GM23338 (cell line): ENCODE data around the gene DEXI. TPM values are rescaled to one million over a fixed set of nuclear protein-coding genes. Genes with fewer than 3 reads are reported as not detected.

Experiments
- ATAC-seq: fragments of 200-7000 bp; cut with Tn5 transposase; 3 replicates; pipeline ENCODE4 v1.9.1; 2020
- DNase-seq: peaks from one replicate; pipeline ENCODE4 v3.0.0-alpha.2; 2015; ENCODE audit warnings: low spot score
- H2AFZ ChIP-seq: fragments of 200-600 bp; sonication (generic); 2 replicates; pipeline ENCODE4 v1.8.0; 2016; ENCODE audit warnings: antibody characterized with exemption, mild to moderate bottlenecking, moderate library complexity
- H3F3A ChIP-seq: fragments of 200-600 bp; sonication (generic); replicated peaks from 2 replicates; pipeline ENCODE4 v1.8.0; 2017; ENCODE audit warnings: antibody characterized with exemption, mixed run types, low read depth
- H3K27ac ChIP-seq: fragments of 200-600 bp; sonication (generic); 2 replicates; pipeline ENCODE4 v1.6.1; 2016; ENCODE audit warnings: low read depth
- H3K27me3 ChIP-seq: fragments of 200-600 bp; sonication (generic); 2 replicates; pipeline ENCODE4 v1.8.0; 2016; ENCODE audit warnings: mild to moderate bottlenecking, mixed run types, moderate library complexity; ENCODE audit not compliant: insufficient read depth
- H3K36me3 ChIP-seq: fragments of 200-600 bp; sonication (generic); 2 replicates; pipeline ENCODE4 v1.8.0; 2016; ENCODE audit warnings: mild to moderate bottlenecking; ENCODE audit not compliant: insufficient read depth
- H3K4me1 ChIP-seq: fragments of 200-600 bp; sonication (generic); 2 replicates; pipeline ENCODE4 v1.8.0; 2016; ENCODE audit warnings: mild to moderate bottlenecking, moderate library complexity; ENCODE audit not compliant: insufficient read depth
- H3K4me2 ChIP-seq: fragments of 200-600 bp; sonication (generic); 2 replicates; pipeline ENCODE4 v1.7.1; 2017; ENCODE audit warnings: mixed run types
- H3K4me3 ChIP-seq: fragments of 200-600 bp; sonication (generic); 2 replicates; pipeline ENCODE4 v1.6.1; 2016; ENCODE audit warnings: mixed run types
- H3K79me2 ChIP-seq: fragments of 200-600 bp; sonication (generic); replicated peaks from 2 replicates; pipeline ENCODE4 v1.8.0; 2017; ENCODE audit warnings: mild to moderate bottlenecking; ENCODE audit not compliant: insufficient read depth
- H3K9me2 ChIP-seq: fragments of 200-600 bp; sonication (generic); 2 replicates; pipeline ENCODE4 v1.8.0; 2017; ENCODE audit not compliant: insufficient read depth
- H4K20me1 ChIP-seq: fragments of 200-600 bp; sonication (generic); replicated peaks from 2 replicates; pipeline ENCODE4 v1.8.0; 2017; ENCODE audit warnings: mild to moderate bottlenecking; ENCODE audit not compliant: insufficient read depth
- H3K27ac Mint-ChIP-seq: 2 replicates; pipeline ENCODE4 v1.8.0; 2020; ENCODE audit warnings: inconsistent platforms, mild to moderate bottlenecking, moderate library complexity, mixed read lengths
- H3K27me3 Mint-ChIP-seq: 3 replicates; pipeline ENCODE4 v1.8.0; 2022; ENCODE audit warnings: low read depth, mild to moderate bottlenecking, moderate library complexity, mixed read lengths, inconsistent platforms; ENCODE audit not compliant: insufficient read depth, poor library complexity
- H3K36me3 Mint-ChIP-seq: 3 replicates; pipeline ENCODE4 v1.8.0; 2021; ENCODE audit warnings: low read depth, mild to moderate bottlenecking, inconsistent platforms, moderate library complexity, mixed read lengths
- H3K4me1 Mint-ChIP-seq: 3 replicates; pipeline ENCODE4 v1.8.0; 2020; ENCODE audit warnings: mild to moderate bottlenecking, inconsistent platforms, mixed read lengths
- H3K4me3 Mint-ChIP-seq: 3 replicates; pipeline ENCODE4 v1.8.0; 2021; ENCODE audit warnings: moderate library complexity, mild to moderate bottlenecking, inconsistent platforms, mixed read lengths
- H3K9me3 Mint-ChIP-seq: 3 replicates; pipeline ENCODE4 v1.8.0; 2020; ENCODE audit warnings: moderate library complexity, mild to moderate bottlenecking, inconsistent platforms, mixed read lengths
- CREB1 ChIP-seq: fragments of 250-450 bp; sonication (Bioruptor Pico); IDR thresholded peaks from 2 replicates; pipeline ENCODE4 v1.5.0; 2020; ENCODE audit warnings: low read depth, mild to moderate bottlenecking, moderate library complexity
- CTCF ChIP-seq, 2 experiments: fragments of 200-600 bp in 1 of 2; sonication (generic) in 1 of 2; conservative IDR thresholded peaks; 2 replicates each; pipeline versions ENCODE4 v1.5.1 to v1.6.1; 2016 to 2017; ENCODE audit warnings: antibody characterized with exemption in 2 of 2, low read depth in 2 of 2, mild to moderate bottlenecking in 2 of 2, moderate library complexity in 1 of 2
- ETS1 ChIP-seq: IDR thresholded peaks from 2 replicates; pipeline ENCODE4 v1.6.1; 2016; ENCODE audit warnings: antibody characterized with exemption
- JUNB ChIP-seq: IDR thresholded peaks from one replicate; pipeline ENCODE4 v1.6.1; 2016; ENCODE audit warnings: antibody characterized with exemption; ENCODE audit not compliant: unreplicated experiment
- NANOG ChIP-seq: IDR thresholded peaks from 2 replicates; pipeline ENCODE4 v1.6.1; 2016; ENCODE audit warnings: antibody characterized with exemption, borderline replicate concordance
- POLR2AphosphoS5 ChIP-seq: IDR thresholded peaks from 2 replicates; pipeline ENCODE4 v1.6.1; 2016; ENCODE audit warnings: antibody characterized with exemption, low read depth
- REST ChIP-seq: IDR thresholded peaks from one replicate; pipeline ENCODE4 v1.6.1; 2018; ENCODE audit warnings: antibody characterized with exemption; ENCODE audit not compliant: unreplicated experiment
- STAT1 ChIP-seq: IDR thresholded peaks from one replicate; pipeline ENCODE4 v1.6.1; 2016; ENCODE audit warnings: antibody characterized with exemption; ENCODE audit not compliant: unreplicated experiment
- ZNF114 ChIP-seq: fragments of 250-450 bp; sonication (Bioruptor Pico); IDR thresholded peaks from 2 replicates; pipeline ENCODE4 v1.5.0; 2020; ENCODE audit warnings: mild to moderate bottlenecking, moderate library complexity
- ZNF331 ChIP-seq: fragments of 250-450 bp; sonication (Bioruptor Pico); IDR thresholded peaks from 2 replicates; pipeline ENCODE4 v1.5.0; 2020; ENCODE audit warnings: low read depth, mild to moderate bottlenecking, moderate library complexity
- polyA plus RNA-seq: library from polyadenylated mRNA; unstranded; fragments of >200 nt; fragmentation: Nextera tagmentation; extraction: Ambion mirVana; gene quantifications from 2 replicates; pipeline ENCODE4 v1.2.1, GENCODE V29; 2016
- total RNA-seq: library from RNA; depleted of rRNA; stranded (reverse); fragments of >200 nt; shearing (Covaris generic); gene quantifications from 2 replicates; pipeline ENCODE4 v1.2.3, GENCODE V29; 2014

Gene DEXI
- total and polyA plus RNA-seq, 2 experiments from 2014 or later: 26.5 to 58.2 TPM

GRCh38 chr16:10990378-10990777 lies 48.1 kb upstream of the DEXI start:
- Histone ChIP-seq H3K4me3 (no peak overlapping the region), H4K20me1 (no peaks in the 10 kb centered on the region; the same call in 1 of the 2 replicates), H3K4me2 (no peak overlapping the region), H3K9me2 (no peaks in the 10 kb centered on the region), H3K79me2 (no peaks in the 10 kb centered on the region), H3K27ac (no peak overlapping the region), H2AFZ (no peak overlapping the region), H3K27me3 (no peaks in the 10 kb centered on the region), H3K36me3 (no peaks in the 10 kb centered on the region), H3K4me1 (no peaks in the 10 kb centered on the region), H3F3A (no peaks in the 10 kb centered on the region)
- DNase-seq (no peak), ATAC-seq (no peak)
- Mint-ChIP-seq H3K36me3 (peaks cover 3% of the 10 kb centered on the region; the same call in 2 of the 3 replicates), H3K9me3 (no peaks in the 10 kb centered on the region), H3K4me3 (no peak overlapping the region), H3K4me1 (peaks cover 6% of the 10 kb centered on the region; the same call in 2 of the 3 replicates), H3K27ac (no peak overlapping the region), H3K27me3 (peaks cover 18% of the 10 kb centered on the region)
- TF ChIP-seq POLR2AphosphoS5 (no peak), ETS1 (no peak)

- Histone ChIP-seq H3K4me2 (no peak overlapping the region), H3K4me3 (no peak overlapping the region), H3K27me3 (no peaks in the 10 kb centered on the region), H2AFZ (no peak overlapping the region), H3F3A (no peaks in the 10 kb centered on the region), H3K36me3 (no peaks in the 10 kb centered on the region), H3K79me2 (no peaks in the 10 kb centered on the region), H3K9me2 (no peaks in the 10 kb centered on the region), H3K4me1 (no peaks in the 10 kb centered on the region), H3K27ac (no peak overlapping the region; the same call in 1 of the 2 replicates), H4K20me1 (no peaks in the 10 kb centered on the region; the same call in 1 of the 2 replicates)
- Mint-ChIP-seq H3K9me3 (no peaks in the 10 kb centered on the region), H3K27me3 (peaks cover 18% of the 10 kb centered on the region), H3K27ac (no peak overlapping the region), H3K4me3 (no peak overlapping the region), H3K4me1 (peaks cover 6% of the 10 kb centered on the region; the same call in 2 of the 3 replicates), H3K36me3 (peaks cover 3% of the 10 kb centered on the region; the same call in 2 of the 3 replicates)
- no peak for TF ChIP-seq CTCF (conservative IDR thresholded peaks at IDR 0.05; ENCODE audit: low read depth in 2 of 2)
- TF ChIP-seq CREB1 (CRISPR knock-in tag): no peak
- DNase-seq: no peak
- no peak for ATAC-seq
Observed at GRCh38 chr16:10989559-10989958, 47.3 kb upstream of the DEXI start.

GRCh38 chr16:10988879-10989278 lies 46.6 kb upstream of the DEXI start:
- no peaks in the 10 kb centered on the region for H3K4me1 ChIP-seq
- H4K20me1 ChIP-seq: no peaks in the 10 kb centered on the region; the same call in 1 of the 2 replicates
- no peak overlapping the region for H2AFZ ChIP-seq
- H3K4me3 ChIP-seq: no peak overlapping the region
- no peak for ATAC-seq
- H3K9me2 ChIP-seq: no peaks in the 10 kb centered on the region
- no peaks in the 10 kb centered on the region for H3K27me3 ChIP-seq
- no peak for DNase-seq
- H3K79me2 ChIP-seq: no peaks in the 10 kb centered on the region
- Mint-ChIP-seq H3K36me3 (peaks cover 3% of the 10 kb centered on the region; the same call in 2 of the 3 replicates), H3K9me3 (no peaks in the 10 kb centered on the region), H3K4me3 (no peak overlapping the region), H3K4me1 (peaks cover 6% of the 10 kb centered on the region; the same call in 2 of the 3 replicates), H3K27ac (no peak overlapping the region), H3K27me3 (peaks cover 18% of the 10 kb centered on the region)
- no peaks in the 10 kb centered on the region for H3F3A ChIP-seq
- H3K4me2 ChIP-seq: no peak overlapping the region
- H3K27ac ChIP-seq: no peak overlapping the region
- H3K36me3 ChIP-seq: no peaks in the 10 kb centered on the region
- no peak for TF ChIP-seq JUNB
- no peak for TF ChIP-seq ZNF114
- TF ChIP-seq STAT1: no peak
- TF ChIP-seq ETS1: no peak
- no peak for TF ChIP-seq NANOG
- no peak for TF ChIP-seq ZNF331 (CRISPR knock-in tag)
- no peak for TF ChIP-seq REST
